Choroid plexus epithelial cell (primary cell): ENCODE data around the gene MTAP.

Source experiments
- DNase-seq: peaks from one replicate; pipeline ENCODE4 v3.0.0-alpha.2; 2010; ENCODE audit warnings: low read depth
- H3K4me3 ChIP-seq: 2 replicates; pipeline ENCODE4 v1.5.1; 2011; ENCODE audit warnings: low read depth, mild to moderate bottlenecking, control low read depth, low read length, moderate library complexity
- CTCF ChIP-seq: conservative IDR thresholded peaks from 2 replicates; pipeline ENCODE4 v1.5.1; 2011; ENCODE audit warnings: low read depth, mild to moderate bottlenecking, control low read depth, inconsistent platforms, low read length, moderate library complexity

Gene MTAP

GRCh38 chr9:21903380-21903965 is 101.0 kb downstream of the MTAP start:
- DNase-seq: no peak
- H3K4me3 ChIP-seq: no peak overlapping the region
- TF ChIP-seq CTCF: no peak

- no peak overlapping the region for H3K4me3 ChIP-seq
- no peak for TF ChIP-seq CTCF
- peak; percentile 50 for DNase-seq
Measured at GRCh38 chr9:21904371-21904770, 101.9 kb downstream of the MTAP start.

- H3K4me3 ChIP-seq: no peak overlapping the region
- peak; percentile 35 for DNase-seq
- peak; percentile 37 for TF ChIP-seq CTCF
Measured at GRCh38 chr9:21904776-21905175, 102.3 kb downstream of the MTAP start.

- H3K4me3 ChIP-seq: no peak overlapping the region
- DNase-seq: no peak
- no peak for TF ChIP-seq CTCF
Measured at GRCh38 chr9:21906213-21906612, 103.8 kb downstream of the MTAP start.

- DNase-seq: peak; percentile 86
- no peak for TF ChIP-seq CTCF
- no peak overlapping the region for H3K4me3 ChIP-seq
Measured at GRCh38 chr9:21906881-21907280, 104.4 kb downstream of the MTAP start.

GRCh38 chr9:21919377-21920362 is 117.2 kb downstream of the MTAP start:
- peak overlapping the region; percentile 3 for H3K4me3 ChIP-seq
- no peak for TF ChIP-seq CTCF
- DNase-seq: peak; percentile 90
